HepG2 (cell line): Measurements from ENCODE around the gene KLHL36. TPM values are rescaled to one million over a fixed set of nuclear protein-coding genes. Genes with fewer than 3 reads are reported as not detected.

Source experiments
- CREBL2 ChIP-seq: sonication (generic); formaldehyde crosslinking; IDR thresholded peaks from 2 replicates; pipeline ENCODE4 v1.8.1; 2023; ENCODE audit warnings: missing genetic modification reagents, mild to moderate bottlenecking, borderline replicate concordance
- ZNF446 ChIP-seq: sonication (generic); formaldehyde crosslinking; IDR thresholded peaks from 2 replicates; pipeline ENCODE4 v1.5.0; 2020; ENCODE audit warnings: mild to moderate bottlenecking, missing genetic modification reagents
- ZNF574 ChIP-seq: sonication (generic); formaldehyde crosslinking; IDR thresholded peaks from 2 replicates; pipeline ENCODE4 v1.4.0; 2020; ENCODE audit warnings: missing genetic modification reagents
- ZSCAN20 ChIP-seq: sonication (generic); formaldehyde crosslinking; IDR thresholded peaks from 2 replicates; pipeline ENCODE4 v1.4.0; 2020; ENCODE audit warnings: missing genetic modification reagents, mild to moderate bottlenecking, borderline replicate concordance
- ZUFSP ChIP-seq: sonication (generic); formaldehyde crosslinking; IDR thresholded peaks from 2 replicates; pipeline ENCODE4 v1.9.0; 2021; ENCODE audit warnings: missing genetic modification reagents, mild to moderate bottlenecking, borderline replicate concordance
- polyA plus RNA-seq, 8 experiments: library from polyadenylated mRNA; depleted of rRNA in 3 of 8; stranded (reverse) in 7 of 8; unstranded in 1 of 8; fragments of >200 nt; fragmentation: Illumina TruSeq in 4 of 8; extraction: Trizol in 4 of 8; gene quantifications; 2 replicates each; pipeline versions ENCODE4 v1.2.1 to v1.2.3, GENCODE V29; 2011 to 2016; ENCODE audit warnings: low read depth in 4 of 8, missing spikeins in 1 of 8, mixed read lengths in 1 of 8; ENCODE audit not compliant: insufficient read depth in 1 of 8
- total RNA-seq, 5 experiments: library from RNA; depleted of rRNA; stranded (reverse); fragments of >200 nt; fragmentation: Illumina TruSeq; extraction: Trizol; gene quantifications; 2 replicates each; pipeline ENCODE4 v1.2.3, GENCODE V29; 2016; ENCODE audit warnings: low read depth in 1 of 5
- TF ChIP-seq, protein P1 (sequence below): sonication (generic); formaldehyde crosslinking; conservative IDR thresholded peaks from 2 replicates; pipeline ENCODE4 v1.4.0; 2020; ENCODE audit warnings: mild to moderate bottlenecking, missing genetic modification reagents, moderate library complexity
- TF ChIP-seq, protein P2 (sequence below): sonication (generic); formaldehyde crosslinking; IDR thresholded peaks from 2 replicates; pipeline ENCODE4 v1.5.0; 2020; ENCODE audit warnings: missing genetic modification reagents
- TF ChIP-seq, protein P3 (sequence below): sonication (generic); formaldehyde crosslinking; IDR thresholded peaks from 2 replicates; pipeline ENCODE4 v1.8.0; 2022; ENCODE audit warnings: mild to moderate bottlenecking, missing genetic modification reagents, moderate library complexity
- TF ChIP-seq, protein P4 (sequence below): IDR thresholded peaks from 2 replicates; pipeline ENCODE4 v1.6.1; 2012; ENCODE audit warnings: inconsistent platforms
- TF ChIP-seq, protein P5 (sequence below): sonication (generic); formaldehyde crosslinking; IDR thresholded peaks from 2 replicates; pipeline ENCODE4 v1.8.0; 2022; ENCODE audit warnings: mild to moderate bottlenecking, missing genetic modification reagents; ENCODE audit not compliant: insufficient replicate concordance

Gene KLHL36
- total and polyA plus RNA-seq, 2 of the 13 experiments (the other 11 are each of a cell fraction or from before 2014, with no cell fraction given): 24.3 to 26.0 TPM

- TF ChIP-seq ZSCAN20 (CRISPR knock-in tag) (0 out of 2 replicates have a peak, but pooled peaks have one; percentile 78), CREBL2 (no peak), ZNF574 (CRISPR knock-in tag) (peak; percentile 45; the same call in 1 of the 2 replicates), ZUFSP (CRISPR knock-in tag) (no peak), ZNF446 (CRISPR knock-in tag) (no peak)
- TF ChIP-seq, protein P1, sequence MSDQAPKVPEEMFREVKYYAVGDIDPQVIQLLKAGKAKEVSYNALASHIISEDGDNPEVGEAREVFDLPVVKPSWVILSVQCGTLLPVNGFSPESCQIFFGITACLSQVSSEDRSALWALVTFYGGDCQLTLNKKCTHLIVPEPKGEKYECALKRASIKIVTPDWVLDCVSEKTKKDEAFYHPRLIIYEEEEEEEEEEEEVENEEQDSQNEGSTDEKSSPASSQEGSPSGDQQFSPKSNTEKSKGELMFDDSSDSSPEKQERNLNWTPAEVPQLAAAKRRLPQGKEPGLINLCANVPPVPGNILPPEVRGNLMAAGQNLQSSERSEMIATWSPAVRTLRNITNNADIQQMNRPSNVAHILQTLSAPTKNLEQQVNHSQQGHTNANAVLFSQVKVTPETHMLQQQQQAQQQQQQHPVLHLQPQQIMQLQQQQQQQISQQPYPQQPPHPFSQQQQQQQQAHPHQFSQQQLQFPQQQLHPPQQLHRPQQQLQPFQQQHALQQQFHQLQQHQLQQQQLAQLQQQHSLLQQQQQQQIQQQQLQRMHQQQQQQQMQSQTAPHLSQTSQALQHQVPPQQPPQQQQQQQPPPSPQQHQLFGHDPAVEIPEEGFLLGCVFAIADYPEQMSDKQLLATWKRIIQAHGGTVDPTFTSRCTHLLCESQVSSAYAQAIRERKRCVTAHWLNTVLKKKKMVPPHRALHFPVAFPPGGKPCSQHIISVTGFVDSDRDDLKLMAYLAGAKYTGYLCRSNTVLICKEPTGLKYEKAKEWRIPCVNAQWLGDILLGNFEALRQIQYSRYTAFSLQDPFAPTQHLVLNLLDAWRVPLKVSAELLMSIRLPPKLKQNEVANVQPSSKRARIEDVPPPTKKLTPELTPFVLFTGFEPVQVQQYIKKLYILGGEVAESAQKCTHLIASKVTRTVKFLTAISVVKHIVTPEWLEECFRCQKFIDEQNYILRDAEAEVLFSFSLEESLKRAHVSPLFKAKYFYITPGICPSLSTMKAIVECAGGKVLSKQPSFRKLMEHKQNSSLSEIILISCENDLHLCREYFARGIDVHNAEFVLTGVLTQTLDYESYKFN: no peak
- TF ChIP-seq, protein P2, sequence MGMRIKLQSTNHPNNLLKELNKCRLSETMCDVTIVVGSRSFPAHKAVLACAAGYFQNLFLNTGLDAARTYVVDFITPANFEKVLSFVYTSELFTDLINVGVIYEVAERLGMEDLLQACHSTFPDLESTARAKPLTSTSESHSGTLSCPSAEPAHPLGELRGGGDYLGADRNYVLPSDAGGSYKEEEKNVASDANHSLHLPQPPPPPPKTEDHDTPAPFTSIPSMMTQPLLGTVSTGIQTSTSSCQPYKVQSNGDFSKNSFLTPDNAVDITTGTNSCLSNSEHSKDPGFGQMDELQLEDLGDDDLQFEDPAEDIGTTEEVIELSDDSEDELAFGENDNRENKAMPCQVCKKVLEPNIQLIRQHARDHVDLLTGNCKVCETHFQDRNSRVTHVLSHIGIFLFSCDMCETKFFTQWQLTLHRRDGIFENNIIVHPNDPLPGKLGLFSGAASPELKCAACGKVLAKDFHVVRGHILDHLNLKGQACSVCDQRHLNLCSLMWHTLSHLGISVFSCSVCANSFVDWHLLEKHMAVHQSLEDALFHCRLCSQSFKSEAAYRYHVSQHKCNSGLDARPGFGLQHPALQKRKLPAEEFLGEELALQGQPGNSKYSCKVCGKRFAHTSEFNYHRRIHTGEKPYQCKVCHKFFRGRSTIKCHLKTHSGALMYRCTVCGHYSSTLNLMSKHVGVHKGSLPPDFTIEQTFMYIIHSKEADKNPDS: no peak
- TF ChIP-seq, protein P3, sequence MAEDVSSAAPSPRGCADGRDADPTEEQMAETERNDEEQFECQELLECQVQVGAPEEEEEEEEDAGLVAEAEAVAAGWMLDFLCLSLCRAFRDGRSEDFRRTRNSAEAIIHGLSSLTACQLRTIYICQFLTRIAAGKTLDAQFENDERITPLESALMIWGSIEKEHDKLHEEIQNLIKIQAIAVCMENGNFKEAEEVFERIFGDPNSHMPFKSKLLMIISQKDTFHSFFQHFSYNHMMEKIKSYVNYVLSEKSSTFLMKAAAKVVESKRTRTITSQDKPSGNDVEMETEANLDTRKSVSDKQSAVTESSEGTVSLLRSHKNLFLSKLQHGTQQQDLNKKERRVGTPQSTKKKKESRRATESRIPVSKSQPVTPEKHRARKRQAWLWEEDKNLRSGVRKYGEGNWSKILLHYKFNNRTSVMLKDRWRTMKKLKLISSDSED (CRISPR knock-in tag): no peak; the same call in 1 of the 2 replicates
- TF ChIP-seq, protein P4, sequence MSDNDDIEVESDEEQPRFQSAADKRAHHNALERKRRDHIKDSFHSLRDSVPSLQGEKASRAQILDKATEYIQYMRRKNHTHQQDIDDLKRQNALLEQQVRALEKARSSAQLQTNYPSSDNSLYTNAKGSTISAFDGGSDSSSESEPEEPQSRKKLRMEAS: peak; percentile 58
- TF ChIP-seq, protein P5, sequence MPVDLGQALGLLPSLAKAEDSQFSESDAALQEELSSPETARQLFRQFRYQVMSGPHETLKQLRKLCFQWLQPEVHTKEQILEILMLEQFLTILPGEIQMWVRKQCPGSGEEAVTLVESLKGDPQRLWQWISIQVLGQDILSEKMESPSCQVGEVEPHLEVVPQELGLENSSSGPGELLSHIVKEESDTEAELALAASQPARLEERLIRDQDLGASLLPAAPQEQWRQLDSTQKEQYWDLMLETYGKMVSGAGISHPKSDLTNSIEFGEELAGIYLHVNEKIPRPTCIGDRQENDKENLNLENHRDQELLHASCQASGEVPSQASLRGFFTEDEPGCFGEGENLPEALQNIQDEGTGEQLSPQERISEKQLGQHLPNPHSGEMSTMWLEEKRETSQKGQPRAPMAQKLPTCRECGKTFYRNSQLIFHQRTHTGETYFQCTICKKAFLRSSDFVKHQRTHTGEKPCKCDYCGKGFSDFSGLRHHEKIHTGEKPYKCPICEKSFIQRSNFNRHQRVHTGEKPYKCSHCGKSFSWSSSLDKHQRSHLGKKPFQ (CRISPR knock-in tag): no peak
Observed at GRCh38 chr16:84617791-84618580, 30.3 kb upstream of the KLHL36 start, which contains the start of gene COTL1 (continued).
